Neural progenitor cell (in vitro differentiated cells): ENCODE results near the gene FAM174B. TPM values are rescaled to one million over a fixed set of nuclear protein-coding genes. Genes with fewer than 3 reads are reported as not detected.

Source experiments
- DNase-seq: peaks from one replicate; pipeline ENCODE4 v3.0.0-alpha.2; 2016; ENCODE audit warnings: low spot score
- H2AFZ ChIP-seq: fragments of 200-600 bp; sonication (generic); replicated peaks from 2 replicates; pipeline ENCODE4 v1.6.1; 2016; ENCODE audit warnings: antibody characterized with exemption
- H3F3A ChIP-seq: fragments of 200-600 bp; sonication (generic); 2 replicates; pipeline ENCODE4 v1.6.1; 2016; ENCODE audit warnings: antibody characterized with exemption, low read depth
- H3K27ac ChIP-seq: fragments of 200-600 bp; sonication (generic); 2 replicates; pipeline ENCODE4 v1.5.1; 2016; ENCODE audit warnings: mild to moderate bottlenecking
- H3K27me3 ChIP-seq: fragments of 200-600 bp; sonication (generic); 2 replicates; pipeline ENCODE4 v1.6.1; 2016; ENCODE audit warnings: mild to moderate bottlenecking, moderate library complexity
- H3K36me3 ChIP-seq: fragments of 200-600 bp; sonication (generic); 2 replicates; pipeline ENCODE4 v1.5.1; 2016
- H3K4me1 ChIP-seq: fragments of 200-600 bp; sonication (generic); 2 replicates; pipeline ENCODE4 v1.6.1; 2016; ENCODE audit warnings: mixed run types
- H3K4me2 ChIP-seq: fragments of 200-600 bp; sonication (generic); 2 replicates; pipeline ENCODE4 v1.6.1; 2016
- H3K4me3 ChIP-seq: fragments of 200-600 bp; sonication (generic); 2 replicates; pipeline ENCODE4 v1.5.1; 2016
- H3K79me2 ChIP-seq: fragments of 200-600 bp; sonication (generic); 2 replicates; pipeline ENCODE4 v1.6.1; 2016; ENCODE audit warnings: low read depth
- H3K9ac ChIP-seq: fragments of 200-600 bp; sonication (generic); 2 replicates; pipeline ENCODE4 v1.6.1; 2016
- H3K9me3 ChIP-seq: fragments of 200-600 bp; sonication (generic); 2 replicates; pipeline ENCODE4 v1.5.1; 2016; ENCODE audit warnings: low read depth
- H4K20me1 ChIP-seq: fragments of 200-600 bp; sonication (generic); 2 replicates; pipeline ENCODE4 v1.6.1; 2016; ENCODE audit warnings: low read depth
- H3K27ac Mint-ChIP-seq: 3 replicates; pipeline ENCODE4 v1.8.0; 2021; ENCODE audit warnings: mixed read lengths
- H3K27me3 Mint-ChIP-seq: 2 replicates; pipeline ENCODE4 v1.8.0; 2022; ENCODE audit warnings: low read depth, mild to moderate bottlenecking, inconsistent platforms, moderate library complexity, mixed read lengths; ENCODE audit not compliant: insufficient read depth
- H3K36me3 Mint-ChIP-seq: 3 replicates; pipeline ENCODE4 v1.8.0; 2021; ENCODE audit warnings: mixed read lengths
- H3K4me1 Mint-ChIP-seq: 3 replicates; pipeline ENCODE4 v1.8.0; 2021; ENCODE audit warnings: mixed read lengths
- H3K4me3 Mint-ChIP-seq: 3 replicates; pipeline ENCODE4 v1.8.0; 2021; ENCODE audit warnings: mild to moderate bottlenecking, moderate library complexity, mixed read lengths
- H3K9me3 Mint-ChIP-seq: 3 replicates; pipeline ENCODE4 v1.8.0; 2020; ENCODE audit warnings: mixed read lengths
- CTCF ChIP-seq: fragments of 200-600 bp; sonication (generic); IDR thresholded peaks from 2 replicates; pipeline ENCODE4 v1.5.1; 2017; ENCODE audit warnings: antibody characterized with exemption, mild to moderate bottlenecking
- EZH2 ChIP-seq: fragments of 200-600 bp; sonication (generic); IDR thresholded peaks from 2 replicates; pipeline ENCODE4 v1.6.1; 2017; ENCODE audit warnings: antibody characterized with exemption, mild to moderate bottlenecking, moderate library complexity
- EZH2phosphoT487 ChIP-seq: fragments of 200-600 bp; sonication (generic); IDR thresholded peaks from 2 replicates; pipeline ENCODE4 v1.6.1; 2017; ENCODE audit warnings: antibody characterized with exemption
- total RNA-seq: library from RNA; depleted of rRNA; stranded (reverse); fragments of >200 nt; gene quantifications from 2 replicates; pipeline ENCODE4 v1.2.3, GENCODE V29; 2015; ENCODE audit warnings: low replicate concordance

Gene FAM174B
- total RNA-seq, 1 donor from 2014 or later = 8.6 TPM

- DNase-seq = no peak
- H3K27me3 ChIP-seq = no peaks in the 10 kb centered on the region
- H3K27ac Mint-ChIP-seq = no peak overlapping the region
- H3K36me3 ChIP-seq = no peaks in the 10 kb centered on the region
- H3K9me3 ChIP-seq = no peaks in the 10 kb centered on the region
- peaks cover 11% of the 10 kb centered on the region for H3K9me3 Mint-ChIP-seq
- no peak for TF ChIP-seq EZH2phosphoT487
- H3K4me2 ChIP-seq = no peak overlapping the region
- H3K36me3 Mint-ChIP-seq = peaks cover 5% of the 10 kb centered on the region
- peaks cover 19% of the 10 kb centered on the region for H3K4me1 Mint-ChIP-seq
- no peaks in the 10 kb centered on the region for H4K20me1 ChIP-seq
- peak overlapping the region; percentile 8 for H3K27ac ChIP-seq
- H3K9ac ChIP-seq = no peak overlapping the region
- H3K4me3 ChIP-seq = no peak overlapping the region
- H3K79me2 ChIP-seq = peaks cover 44% of the 10 kb centered on the region
- peaks cover 21% of the 10 kb centered on the region for H3K4me1 ChIP-seq
- no peak overlapping the region for H2AFZ ChIP-seq
- peaks cover 2% of the 10 kb centered on the region for H3K27me3 Mint-ChIP-seq
- H3K4me3 Mint-ChIP-seq = no peak overlapping the region
- peaks cover 22% of the 10 kb centered on the region for H3F3A ChIP-seq
These were observed 20.8 kb downstream of the FAM174B start for GRCh38 chr15:92634671-92635201.

GRCh38 chr15:92634060-92634459, 21.5 kb downstream of the FAM174B start:
- H4K20me1 ChIP-seq = no peaks in the 10 kb centered on the region
- no peaks in the 10 kb centered on the region for H3K27me3 ChIP-seq
- no peak overlapping the region for H3K9ac ChIP-seq
- peaks cover 21% of the 10 kb centered on the region for H3K4me1 ChIP-seq
- DNase-seq = no peak
- H3K27me3 Mint-ChIP-seq = peaks cover 2% of the 10 kb centered on the region
- peaks cover 37% of the 10 kb centered on the region for H3K79me2 ChIP-seq
- H3K27ac Mint-ChIP-seq = no peak overlapping the region
- no peaks in the 10 kb centered on the region for H3K36me3 ChIP-seq
- TF ChIP-seq EZH2 (no peak), EZH2phosphoT487 (no peak)
- peaks cover 19% of the 10 kb centered on the region for H3K4me1 Mint-ChIP-seq
- H3K36me3 Mint-ChIP-seq = peaks cover 6% of the 10 kb centered on the region
- no peak overlapping the region for H2AFZ ChIP-seq
- H3K9me3 ChIP-seq = no peaks in the 10 kb centered on the region
- no peak overlapping the region for H3K4me3 ChIP-seq
- H3K27ac ChIP-seq = no peak overlapping the region
- H3F3A ChIP-seq = peaks cover 22% of the 10 kb centered on the region
- H3K4me2 ChIP-seq = no peak overlapping the region
- no peak overlapping the region for H3K4me3 Mint-ChIP-seq
- H3K9me3 Mint-ChIP-seq = peaks cover 7% of the 10 kb centered on the region

GRCh38 chr15:92633418-92633817, 22.2 kb downstream of the FAM174B start:
- Histone ChIP-seq H3K4me3 (no peak overlapping the region), H4K20me1 (no peaks in the 10 kb centered on the region), H3K4me1 (peaks cover 21% of the 10 kb centered on the region), H3K36me3 (no peaks in the 10 kb centered on the region), H3K79me2 (peaks cover 34% of the 10 kb centered on the region), H3F3A (peaks cover 22% of the 10 kb centered on the region), H3K9me3 (no peaks in the 10 kb centered on the region), H3K4me2 (no peak overlapping the region), H3K27me3 (no peaks in the 10 kb centered on the region), H3K27ac (no peak overlapping the region), H3K9ac (no peak overlapping the region), H2AFZ (no peak overlapping the region)
- DNase-seq = no peak
- Mint-ChIP-seq H3K36me3 (peaks cover 6% of the 10 kb centered on the region), H3K9me3 (peaks cover 4% of the 10 kb centered on the region), H3K27ac (no peak overlapping the region), H3K4me1 (peaks cover 19% of the 10 kb centered on the region), H3K4me3 (no peak overlapping the region), H3K27me3 (peaks cover 2% of the 10 kb centered on the region)
- TF ChIP-seq EZH2 (no peak), EZH2phosphoT487 (no peak), CTCF (no peak)

GRCh38 chr15:92633001-92633400, 22.6 kb downstream of the FAM174B start:
- DNase-seq = no peak
- Histone ChIP-seq H3K4me1 (peaks cover 21% of the 10 kb centered on the region), H3K27me3 (no peaks in the 10 kb centered on the region), H4K20me1 (no peaks in the 10 kb centered on the region), H3K36me3 (no peaks in the 10 kb centered on the region), H3K4me2 (no peak overlapping the region), H3K27ac (no peak overlapping the region), H3K79me2 (peaks cover 31% of the 10 kb centered on the region), H3K9ac (no peak overlapping the region), H3F3A (peaks cover 18% of the 10 kb centered on the region), H3K9me3 (no peaks in the 10 kb centered on the region), H3K4me3 (no peak overlapping the region), H2AFZ (no peak overlapping the region)
- peaks cover 19% of the 10 kb centered on the region for H3K4me1 Mint-ChIP-seq
- TF ChIP-seq CTCF (no peak), EZH2 (no peak), EZH2phosphoT487 (no peak)
- peaks cover 6% of the 10 kb centered on the region for H3K36me3 Mint-ChIP-seq
- H3K27me3 Mint-ChIP-seq = peaks cover 2% of the 10 kb centered on the region
- no peak overlapping the region for H3K4me3 Mint-ChIP-seq
- H3K27ac Mint-ChIP-seq = no peak overlapping the region
- peaks cover 4% of the 10 kb centered on the region for H3K9me3 Mint-ChIP-seq
